IMR-90 (cell line): ENCODE data around the gene MTNR1B. TPM values are rescaled to one million over a fixed set of nuclear protein-coding genes. Genes with fewer than 3 reads are reported as not detected.

ENCODE experiments used
- ATAC-seq: fragments of 200-7000 bp; cut with Tn5 transposase; 2 replicates; pipeline ENCODE4 v1.9.1; 2020; ENCODE audit warnings: low read depth, mild to moderate bottlenecking, moderate library complexity
- BruUV-seq: library from RNA; stranded (reverse); fragments of 400-500 nt; replicated peaks from 2 replicates; lab custom pipeline; 2021; lab: Mats Ljungman, UMichigan
- CTCF ChIA-PET: fragments of 300-600 bp; formaldehyde crosslinking; extraction: SDS; loops from one replicate; lab custom pipeline; 2021; ENCODE audit warnings: antibody characterized with exemption; lab: Yijun Ruan, JAX
- POLR2A ChIA-PET: fragments of 300-600 bp; sonication (Branson Sonifier 250); formaldehyde crosslinking; loops from one replicate; lab custom pipeline; 2022; ENCODE audit warnings: antibody characterized with exemption; ENCODE audit not compliant: unreplicated experiment; lab: Charles Lee
- DNase-seq: peaks from one replicate; pipeline ENCODE4 v3.0.0; 2013
- H2AFZ ChIP-seq: replicated peaks from 2 replicates; pipeline ENCODE3; 2013; ENCODE audit warnings: low read length, mild to moderate bottlenecking; ENCODE audit not compliant: poor library complexity
- H2AK5ac ChIP-seq: 2 replicates; pipeline ENCODE4 v1.6.1; 2013; ENCODE audit warnings: low read depth, low read length, inconsistent platforms
- H2AK9ac ChIP-seq: replicated peaks from 2 replicates; pipeline ENCODE3; 2013; ENCODE audit warnings: mild to moderate bottlenecking, low read depth, low read length, moderate library complexity; ENCODE audit not compliant: poor library complexity
- H2BK120ac ChIP-seq: 2 replicates; pipeline ENCODE4 v1.6.1; 2013; ENCODE audit warnings: low read depth, low read length, inconsistent platforms
- H2BK15ac ChIP-seq: 3 replicates; pipeline ENCODE4 v1.6.1; 2013; ENCODE audit warnings: low read depth, low read length, inconsistent platforms
- H2BK20ac ChIP-seq: 2 replicates; pipeline ENCODE4 v1.6.1; 2013; ENCODE audit warnings: low read depth, mild to moderate bottlenecking, inconsistent platforms, low read length, moderate library complexity
- H2BK5ac ChIP-seq: 2 replicates; pipeline ENCODE4 v1.6.1; 2013; ENCODE audit warnings: mild to moderate bottlenecking, low read depth, low read length, inconsistent platforms; ENCODE audit not compliant: poor library complexity, severe bottlenecking
- H3K14ac ChIP-seq: replicated peaks from 2 replicates; pipeline ENCODE4 v1.6.1; 2013; ENCODE audit warnings: low read depth, low read length, inconsistent platforms
- H3K18ac ChIP-seq: 2 replicates; pipeline ENCODE4 v1.6.1; 2013; ENCODE audit warnings: low read depth, low read length, control low read depth
- H3K23ac ChIP-seq: 2 replicates; pipeline ENCODE4 v1.6.1; 2013; ENCODE audit warnings: low read depth, low read length, inconsistent platforms
- H3K27ac ChIP-seq: 2 replicates; pipeline ENCODE4 v1.5.1; 2013; ENCODE audit warnings: mild to moderate bottlenecking, control low read depth, low read length; ENCODE audit not compliant: insufficient read depth
- H3K27me3 ChIP-seq: 2 replicates; pipeline ENCODE4 v1.6.1; 2013; ENCODE audit warnings: low read length; ENCODE audit not compliant: control insufficient read depth, insufficient read depth
- H3K36me3 ChIP-seq: 2 replicates; pipeline ENCODE4 v1.6.1; 2013; ENCODE audit warnings: low read length, mixed read lengths; ENCODE audit not compliant: control insufficient read depth, insufficient read depth
- H3K4ac ChIP-seq: 2 replicates; pipeline ENCODE4 v1.6.1; 2013; ENCODE audit warnings: low read depth, low read length, inconsistent platforms
- H3K4me1 ChIP-seq: 2 replicates; pipeline ENCODE4 v1.6.1; 2013; ENCODE audit warnings: low read length, mixed read lengths; ENCODE audit not compliant: control insufficient read depth, insufficient read depth
- H3K4me2 ChIP-seq: 2 replicates; pipeline ENCODE4 v1.6.1; 2013; ENCODE audit warnings: low read depth, mild to moderate bottlenecking, control low read depth, low read length, moderate library complexity
- H3K4me3 ChIP-seq: 2 replicates; pipeline ENCODE4 v1.5.1; 2013; ENCODE audit warnings: low read depth, mild to moderate bottlenecking, control low read depth, low read length, moderate library complexity; ENCODE audit not compliant: insufficient read depth
- H3K56ac ChIP-seq: 2 replicates; pipeline ENCODE4 v1.6.1; 2013; ENCODE audit warnings: low read length, inconsistent platforms; ENCODE audit not compliant: insufficient read depth; ENCODE audit errors: extremely low read depth
- H3K79me1 ChIP-seq, 2 experiments: 2 replicates each; pipeline ENCODE4 v1.6.1; 2013; ENCODE audit warnings: low read length in 2 of 2, inconsistent platforms in 1 of 2, low read depth in 1 of 2
- H3K9ac ChIP-seq: 2 replicates; pipeline ENCODE4 v1.6.1; 2013; ENCODE audit warnings: low read depth, low read length, control low read depth
- H3K9me1 ChIP-seq: 2 replicates; pipeline ENCODE4 v1.6.1; 2013; ENCODE audit warnings: low read length, inconsistent platforms; ENCODE audit not compliant: insufficient read depth
- H3K9me3 ChIP-seq: 2 replicates; pipeline ENCODE4 v1.6.1; 2013; ENCODE audit warnings: low read length; ENCODE audit not compliant: control insufficient read depth, insufficient read depth
- H4K20me1 ChIP-seq: 2 replicates; pipeline ENCODE4 v1.6.1; 2013; ENCODE audit warnings: low read length, inconsistent platforms; ENCODE audit not compliant: insufficient read depth
- H4K5ac ChIP-seq: 2 replicates; pipeline ENCODE4 v1.6.1; 2013; ENCODE audit warnings: mild to moderate bottlenecking, low read depth, low read length, control low read depth
- H4K8ac ChIP-seq, 2 experiments: 2 replicates each; pipeline ENCODE4 v1.6.1; 2013; ENCODE audit warnings: low read depth in 2 of 2, low read length in 2 of 2, control low read depth in 1 of 2, inconsistent platforms in 1 of 2
- H4K91ac ChIP-seq: 2 replicates; pipeline ENCODE4 v1.6.1; 2013; ENCODE audit warnings: low read depth, low read length, inconsistent platforms; ENCODE audit not compliant: insufficient read depth
- CHD1 ChIP-seq: IDR thresholded peaks from 2 replicates; pipeline ENCODE4 v1.6.1; 2012; ENCODE audit warnings: low read depth, low read length, improper control_type of control experiment
- FOS ChIP-seq: fragments of 150-350 bp; IDR thresholded peaks from 2 replicates; pipeline ENCODE4 v1.6.1; 2016; ENCODE audit warnings: low read depth, low read length
- MAFK ChIP-seq: IDR thresholded peaks from 2 replicates; pipeline ENCODE4 v1.6.1; 2012; ENCODE audit warnings: low read depth, low read length, improper control_type of control experiment
- MAZ ChIP-seq: IDR thresholded peaks from 2 replicates; pipeline ENCODE4 v1.6.1; 2012; ENCODE audit warnings: low read depth, mild to moderate bottlenecking, low read length, improper control_type of control experiment, moderate library complexity, borderline replicate concordance
- RCOR1 ChIP-seq: IDR thresholded peaks from 2 replicates; pipeline ENCODE4 v1.6.1; 2012; ENCODE audit warnings: mild to moderate bottlenecking, low read length, improper control_type of control experiment; ENCODE audit not compliant: insufficient replicate concordance
- SMC3 ChIP-seq: fragments of 150-350 bp; IDR thresholded peaks from 2 replicates; pipeline ENCODE4 v1.6.1; 2016; ENCODE audit warnings: low read depth, mild to moderate bottlenecking, antibody characterized with exemption, low read length, moderate library complexity
- WGBS, 2 experiments: methylation state at CpG; one replicate each; pipeline versions ENCODE4 v1.1.5 to v1.1.7; 2013; ENCODE audit warnings: missing lambda C conversion rate in 2 of 2; ENCODE audit not compliant: insufficient read length in 1 of 2; ENCODE audit errors: extremely low coverage in 2 of 2; 5-methylcytosine and 5-hydroxymethylcytosine counted together
- dilution Hi-C: fragments of 300-500 bp; cut with HindIII; formaldehyde crosslinking; loops from one replicate; pipeline ENCODE4 v1.14.3; 2018; ENCODE audit warnings: low sequenced_read_pairs; ENCODE audit not compliant: unreplicated experiment
- in situ Hi-C: fragments of 300-500 bp; cut with MboI; formaldehyde crosslinking; loops from 3 replicates; pipeline ENCODE4 v1.14.3; 2019; ENCODE audit warnings: low sequenced_read_pairs, inconsistent platforms, mixed read lengths
- intact Hi-C: fragments of 100-400 bp; cut with micrococcal nuclease; formaldehyde crosslinking; loops from 2 replicates; pipeline ENCODE4 v1.10.0; 2022
- polyA plus RNA-seq, 3 experiments: library from polyadenylated mRNA; depleted of rRNA; stranded (reverse); fragments of >200 nt; gene quantifications; 2 replicates each; pipeline ENCODE4 v1.2.3, GENCODE V29; 2012; ENCODE audit warnings: low replicate concordance in 1 of 3
- total RNA-seq: library from RNA; depleted of rRNA; stranded (reverse); fragments of >200 nt; gene quantifications from 2 replicates; pipeline ENCODE4 v1.2.3, GENCODE V29; 2012
- TF ChIP-seq, protein P1 (sequence below): fragments of 150-350 bp; IDR thresholded peaks from 2 replicates; pipeline ENCODE4 v1.6.1; 2017; ENCODE audit warnings: mild to moderate bottlenecking, antibody characterized with exemption, low read length, low read depth
- TF ChIP-seq, protein P2 (sequence below): conservative IDR thresholded peaks from 2 replicates; pipeline ENCODE4 v1.5.1; 2012; ENCODE audit warnings: mild to moderate bottlenecking, low read depth, low read length, improper control_type of control experiment

The MTNR1B gene
- total and polyA plus RNA-seq, 2 of the 4 experiments (the other 2 are of a cell fraction), result under 0.01 to 0.07 TPM

DNA sequence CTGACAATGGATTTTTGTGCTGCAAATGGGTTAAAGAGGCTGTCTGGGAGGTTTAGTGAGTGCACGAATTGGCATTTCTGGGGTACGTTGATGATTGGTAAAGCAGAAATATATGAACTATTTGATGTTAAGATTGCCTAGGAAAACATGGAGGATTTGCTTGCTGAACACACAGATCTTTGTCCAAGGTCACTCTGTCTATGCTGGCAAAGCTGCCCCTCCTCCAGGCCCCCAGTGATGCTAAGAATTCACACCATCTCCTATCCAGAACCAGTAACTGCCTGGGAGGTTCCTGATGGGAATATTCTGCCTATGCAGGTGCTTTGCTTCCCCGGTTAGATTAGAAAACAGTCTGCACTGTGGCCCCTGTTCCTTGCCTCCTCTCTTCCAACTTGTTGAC is 5.8 kb downstream of the MTNR1B start:
- Histone ChIP-seq H3K14ac (no peak overlapping the region), H3K9ac (no peak overlapping the region), H2BK20ac (no peak overlapping the region), H3K56ac (no peak overlapping the region), H4K5ac (no peak overlapping the region), H2AK9ac (no peak overlapping the region), H3K4ac (no peak overlapping the region), H4K8ac (no peak overlapping the region), H3K36me3 (no peaks in the 10 kb centered on the region), H3K27ac (no peak overlapping the region), H2AK5ac (no peak overlapping the region), H3K4me1 (peaks cover 5% of the 10 kb centered on the region), H2BK15ac (no peak overlapping the region), H3K79me1 (no peaks in the 10 kb centered on the region), H3K9me1 (peaks cover 5% of the 10 kb centered on the region), H4K91ac (no peak overlapping the region), H4K20me1 (no peaks in the 10 kb centered on the region), H3K4me2 (no peak overlapping the region), H2AFZ (no peak overlapping the region), H3K18ac (no peak overlapping the region), H3K4me3 (no peak overlapping the region), H2BK5ac (no peak overlapping the region), H3K9me3 (no peaks in the 10 kb centered on the region), H3K23ac (no peak overlapping the region), H2BK120ac (no peak overlapping the region), H3K27me3 (peaks cover under 1% of the 10 kb centered on the region; the same call in 1 of the 2 replicates)
- TF ChIP-seq, protein P1, sequence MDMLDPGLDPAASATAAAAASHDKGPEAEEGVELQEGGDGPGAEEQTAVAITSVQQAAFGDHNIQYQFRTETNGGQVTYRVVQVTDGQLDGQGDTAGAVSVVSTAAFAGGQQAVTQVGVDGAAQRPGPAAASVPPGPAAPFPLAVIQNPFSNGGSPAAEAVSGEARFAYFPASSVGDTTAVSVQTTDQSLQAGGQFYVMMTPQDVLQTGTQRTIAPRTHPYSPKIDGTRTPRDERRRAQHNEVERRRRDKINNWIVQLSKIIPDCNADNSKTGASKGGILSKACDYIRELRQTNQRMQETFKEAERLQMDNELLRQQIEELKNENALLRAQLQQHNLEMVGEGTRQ, result no peak
- TF ChIP-seq MAFK, result no peak
- no peak for TF ChIP-seq MAZ
- TF ChIP-seq RCOR1, result no peak
- no peak for TF ChIP-seq SMC3
- TF ChIP-seq, protein P2, sequence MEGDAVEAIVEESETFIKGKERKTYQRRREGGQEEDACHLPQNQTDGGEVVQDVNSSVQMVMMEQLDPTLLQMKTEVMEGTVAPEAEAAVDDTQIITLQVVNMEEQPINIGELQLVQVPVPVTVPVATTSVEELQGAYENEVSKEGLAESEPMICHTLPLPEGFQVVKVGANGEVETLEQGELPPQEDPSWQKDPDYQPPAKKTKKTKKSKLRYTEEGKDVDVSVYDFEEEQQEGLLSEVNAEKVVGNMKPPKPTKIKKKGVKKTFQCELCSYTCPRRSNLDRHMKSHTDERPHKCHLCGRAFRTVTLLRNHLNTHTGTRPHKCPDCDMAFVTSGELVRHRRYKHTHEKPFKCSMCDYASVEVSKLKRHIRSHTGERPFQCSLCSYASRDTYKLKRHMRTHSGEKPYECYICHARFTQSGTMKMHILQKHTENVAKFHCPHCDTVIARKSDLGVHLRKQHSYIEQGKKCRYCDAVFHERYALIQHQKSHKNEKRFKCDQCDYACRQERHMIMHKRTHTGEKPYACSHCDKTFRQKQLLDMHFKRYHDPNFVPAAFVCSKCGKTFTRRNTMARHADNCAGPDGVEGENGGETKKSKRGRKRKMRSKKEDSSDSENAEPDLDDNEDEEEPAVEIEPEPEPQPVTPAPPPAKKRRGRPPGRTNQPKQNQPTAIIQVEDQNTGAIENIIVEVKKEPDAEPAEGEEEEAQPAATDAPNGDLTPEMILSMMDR, result no peak
- no peak for TF ChIP-seq CHD1
- TF ChIP-seq FOS, result no peak
- dilution Hi-C loops, result no loop called here
- ATAC-seq, result no peak
- in situ Hi-C loops, result no loop called here
- no peak for DNase-seq
- intact Hi-C loops, result no loop called here
- POLR2A ChIA-PET, result no interaction called here
- CTCF ChIA-PET, result no interaction called here
- BruUV-seq, result no TSS peak
- 80% methylated on average over 2 of the region's 3 CpGs; no CpG with 5 or more reads in 1 of the 2 experiments for WGBS, 2 experiments
